Measurements from ENCODE around the gene REM1. TPM values are rescaled to one million over a fixed set of nuclear protein-coding genes. Genes with fewer than 3 reads are reported as not detected.
A peak's percentile ranks its signal among the peaks of the same experiment; 100 is the strongest.
"Not testable (repeated sequence)": the region's sequence is repeated elsewhere in the genome, so short reads cannot be mapped to it uniquely, and the experiment has no call there.

The REM1 gene
- total RNA-seq, 1 donor from 2014 or later = 2.3 TPM

DNA sequence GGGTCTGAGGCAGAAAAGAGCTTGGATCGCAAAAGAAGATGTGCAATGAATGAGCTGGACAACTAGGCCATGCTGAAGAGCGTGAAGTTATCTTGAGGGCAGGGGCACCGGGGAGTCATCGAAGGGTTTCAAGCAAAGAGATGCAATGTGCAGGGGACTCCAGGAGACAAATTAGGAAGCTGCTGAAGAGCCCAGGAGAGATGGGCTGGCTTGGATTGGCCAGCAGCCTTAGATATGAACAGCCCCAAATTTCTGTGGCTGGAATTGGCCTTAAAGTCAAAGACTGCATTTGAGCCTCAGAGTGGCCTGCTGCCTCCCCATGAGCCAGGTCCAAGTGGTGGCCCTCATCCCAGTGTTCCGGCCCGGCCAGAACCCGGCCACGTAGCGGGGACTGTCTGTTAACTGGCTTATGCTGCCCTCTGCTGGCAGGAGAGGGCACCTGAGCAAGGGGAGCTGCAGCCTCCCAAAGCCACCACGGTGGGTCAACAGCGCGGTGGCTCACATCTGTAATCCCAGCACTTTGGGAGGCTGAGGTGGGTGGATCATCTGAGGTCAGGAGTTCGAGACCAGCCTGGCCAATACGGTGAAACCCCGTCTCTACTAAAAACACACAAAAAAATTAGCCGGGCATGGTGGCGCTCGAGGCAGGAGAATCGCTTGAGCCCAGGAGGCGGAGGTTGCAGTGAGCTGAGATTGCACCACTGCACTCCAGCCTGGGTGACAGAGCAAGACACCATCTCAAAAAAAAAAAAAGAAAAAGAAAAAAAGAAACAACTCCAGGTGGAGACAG is 28.0 kb downstream of the REM1 start:
- H3K36me3 ChIP-seq; H3K9me3 ChIP-seq; intact Hi-C loops (cut with DNase I); H3K27ac ChIP-seq; H3K4me1 ChIP-seq; H3K27me3 ChIP-seq (ENCODE audit: low read depth); H3K4me3 ChIP-seq: not testable (repeated sequence)
- DNase-seq = peak; percentile 87
- ATAC-seq = peak; percentile 95 to 96
- TF ChIP-seq, protein P1, sequence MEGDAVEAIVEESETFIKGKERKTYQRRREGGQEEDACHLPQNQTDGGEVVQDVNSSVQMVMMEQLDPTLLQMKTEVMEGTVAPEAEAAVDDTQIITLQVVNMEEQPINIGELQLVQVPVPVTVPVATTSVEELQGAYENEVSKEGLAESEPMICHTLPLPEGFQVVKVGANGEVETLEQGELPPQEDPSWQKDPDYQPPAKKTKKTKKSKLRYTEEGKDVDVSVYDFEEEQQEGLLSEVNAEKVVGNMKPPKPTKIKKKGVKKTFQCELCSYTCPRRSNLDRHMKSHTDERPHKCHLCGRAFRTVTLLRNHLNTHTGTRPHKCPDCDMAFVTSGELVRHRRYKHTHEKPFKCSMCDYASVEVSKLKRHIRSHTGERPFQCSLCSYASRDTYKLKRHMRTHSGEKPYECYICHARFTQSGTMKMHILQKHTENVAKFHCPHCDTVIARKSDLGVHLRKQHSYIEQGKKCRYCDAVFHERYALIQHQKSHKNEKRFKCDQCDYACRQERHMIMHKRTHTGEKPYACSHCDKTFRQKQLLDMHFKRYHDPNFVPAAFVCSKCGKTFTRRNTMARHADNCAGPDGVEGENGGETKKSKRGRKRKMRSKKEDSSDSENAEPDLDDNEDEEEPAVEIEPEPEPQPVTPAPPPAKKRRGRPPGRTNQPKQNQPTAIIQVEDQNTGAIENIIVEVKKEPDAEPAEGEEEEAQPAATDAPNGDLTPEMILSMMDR (IDR thresholded peaks at IDR 0.05) = peak; percentile 95

DNA sequence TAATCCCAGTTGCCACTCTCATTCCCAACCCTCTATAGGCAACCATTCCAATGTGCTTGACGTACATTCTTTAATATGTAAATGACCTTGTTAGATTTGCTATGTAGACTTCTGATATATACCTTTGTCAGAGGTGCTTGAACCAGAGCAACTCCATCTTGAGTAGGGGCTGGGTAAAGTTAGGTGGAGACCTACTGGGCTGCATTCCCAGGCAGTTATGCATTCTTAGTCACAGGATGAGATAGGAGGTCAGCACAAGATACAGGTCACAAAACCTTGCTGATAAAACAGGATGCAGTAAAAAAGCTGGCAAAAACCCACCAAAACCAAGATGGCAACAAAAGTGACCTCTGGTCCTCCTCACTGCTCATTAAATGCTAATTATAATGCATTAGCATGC is 30.8 kb downstream of the REM1 start:
- Histone ChIP-seq H3K4me1 (peaks cover 6% of the 10 kb centered on the region), H3K27me3 (ENCODE audit: low read depth) (no peaks in the 10 kb centered on the region), H3K36me3 (no peaks in the 10 kb centered on the region), H3K4me3 (no peak overlapping the region), H3K9me3 (peaks cover 3% of the 10 kb centered on the region), H3K27ac (no peak overlapping the region)
- intact Hi-C loops (cut with DNase I) = no loop called here
- DNase-seq (no peak), ATAC-seq (no peak)
- TF ChIP-seq, protein P1 (IDR thresholded peaks at IDR 0.05) = no peak

GRCh38 chr20:31508517-31509244 is 33.6 kb downstream of the REM1 start:
- Histone ChIP-seq H3K9me3 (peaks cover 3% of the 10 kb centered on the region), H3K27ac (no peak overlapping the region), H3K27me3 (ENCODE audit: low read depth) (no peaks in the 10 kb centered on the region), H3K36me3 (no peaks in the 10 kb centered on the region), H3K4me1 (peaks cover under 1% of the 10 kb centered on the region), H3K4me3 (no peak overlapping the region)
- TF ChIP-seq, protein P1 (IDR thresholded peaks at IDR 0.05) = no peak
- DNase-seq (no peak), ATAC-seq (no peak)
- intact Hi-C loops (cut with DNase I) = no loop called here

DNA sequence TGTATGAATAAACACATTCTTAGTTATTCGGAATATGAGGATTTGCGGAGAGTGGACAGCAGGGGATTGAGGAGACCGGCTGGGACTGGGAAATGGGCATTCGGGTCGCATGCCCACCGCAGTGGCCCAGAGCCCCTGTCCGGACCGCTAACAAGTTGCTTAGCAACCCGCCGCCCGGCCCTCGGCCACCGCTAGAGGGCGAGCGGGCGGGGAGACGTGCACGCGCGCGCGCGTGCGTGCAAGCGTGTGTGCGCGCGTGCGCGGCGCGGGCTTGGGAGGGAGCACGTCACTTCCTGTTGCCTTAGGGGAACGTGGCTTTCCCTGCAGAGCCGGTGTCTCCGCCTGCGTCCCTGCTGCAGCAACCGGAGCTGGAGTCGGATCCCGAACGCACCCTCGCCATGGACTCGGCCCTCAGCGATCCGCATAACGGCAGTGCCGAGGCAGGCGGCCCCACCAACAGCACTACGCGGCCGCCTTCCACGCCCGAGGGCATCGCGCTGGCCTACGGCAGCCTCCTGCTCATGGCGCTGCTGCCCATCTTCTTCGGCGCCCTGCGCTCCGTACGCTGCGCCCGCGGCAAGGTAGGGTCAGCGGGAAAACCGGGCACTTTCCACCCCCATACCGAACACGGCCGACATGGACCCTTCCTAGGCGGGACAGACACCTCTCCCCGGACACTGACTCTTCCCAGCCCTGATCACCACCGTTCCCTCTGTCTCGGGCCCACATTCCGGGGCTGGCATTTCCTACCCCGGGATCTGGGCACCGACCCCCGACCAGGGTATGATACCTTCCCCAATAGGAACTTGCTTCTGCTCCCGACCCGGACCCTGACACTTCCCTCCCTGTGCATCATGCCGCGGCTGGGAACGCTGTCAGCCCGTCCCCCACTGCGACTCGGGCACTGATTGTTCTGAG is 39.3 kb downstream of the REM1 start, which contains the start of gene HM13:
HM13 (plus strand) TSS at position 289 of the 918 bp plus-strand sequence; CDS start at position 399, 110 bp downstream.
- intact Hi-C loops (cut with DNase I) = no loop called here
- TF ChIP-seq, protein P1 (IDR thresholded peaks at IDR 0.05) = peak; percentile 93
- DNase-seq (peak; percentile 94), ATAC-seq (peak; percentile 99)
- Histone ChIP-seq H3K36me3 (no peaks in the 10 kb centered on the region), H3K4me1 (peaks cover 40% of the 10 kb centered on the region), H3K4me3 (peak within 1 kb of the TSS; percentile 100), H3K9me3 (no peaks in the 10 kb centered on the region), H3K27me3 (ENCODE audit: low read depth) (no peaks in the 10 kb centered on the region), H3K27ac (peak within 1 kb of the TSS; percentile 87)
